ENCODE measurements around the gene ARHGAP19.

The ARHGAP19 gene

GRCh38 chr10:97311111-97311626, 18.7 kb upstream of the ARHGAP19 start:
- Histone ChIP-seq H3K4me3 (ENCODE audit: low read depth, low read length) (no peak overlapping the region), H3K79me2 (no peaks in the 10 kb centered on the region), H3K36me3 (ENCODE audit: control insufficient read depth, insufficient read depth, low read length) (no peaks in the 10 kb centered on the region), H3K9me3 (ENCODE audit: control insufficient read depth, low read length) (no peaks in the 10 kb centered on the region), H3K4me2 (ENCODE audit: low read length) (no peak overlapping the region), H3K9ac (no peak overlapping the region), H2AFZ (no peak overlapping the region), H3K27ac (no peak overlapping the region), H3K4me1 (no peaks in the 10 kb centered on the region), H3K27me3 (ENCODE audit: control insufficient read depth, insufficient read depth, low read length) (no peaks in the 10 kb centered on the region)
- TF ChIP-seq, protein P1, sequence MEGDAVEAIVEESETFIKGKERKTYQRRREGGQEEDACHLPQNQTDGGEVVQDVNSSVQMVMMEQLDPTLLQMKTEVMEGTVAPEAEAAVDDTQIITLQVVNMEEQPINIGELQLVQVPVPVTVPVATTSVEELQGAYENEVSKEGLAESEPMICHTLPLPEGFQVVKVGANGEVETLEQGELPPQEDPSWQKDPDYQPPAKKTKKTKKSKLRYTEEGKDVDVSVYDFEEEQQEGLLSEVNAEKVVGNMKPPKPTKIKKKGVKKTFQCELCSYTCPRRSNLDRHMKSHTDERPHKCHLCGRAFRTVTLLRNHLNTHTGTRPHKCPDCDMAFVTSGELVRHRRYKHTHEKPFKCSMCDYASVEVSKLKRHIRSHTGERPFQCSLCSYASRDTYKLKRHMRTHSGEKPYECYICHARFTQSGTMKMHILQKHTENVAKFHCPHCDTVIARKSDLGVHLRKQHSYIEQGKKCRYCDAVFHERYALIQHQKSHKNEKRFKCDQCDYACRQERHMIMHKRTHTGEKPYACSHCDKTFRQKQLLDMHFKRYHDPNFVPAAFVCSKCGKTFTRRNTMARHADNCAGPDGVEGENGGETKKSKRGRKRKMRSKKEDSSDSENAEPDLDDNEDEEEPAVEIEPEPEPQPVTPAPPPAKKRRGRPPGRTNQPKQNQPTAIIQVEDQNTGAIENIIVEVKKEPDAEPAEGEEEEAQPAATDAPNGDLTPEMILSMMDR (IDR thresholded peaks at IDR 0.05), result no peak

GRCh38 chr10:97307866-97308780, 15.7 kb upstream of the ARHGAP19 start:
- H3K36me3 ChIP-seq (ENCODE audit: control insufficient read depth, insufficient read depth, low read length), result no peaks in the 10 kb centered on the region
- H3K79me2 ChIP-seq, result no peaks in the 10 kb centered on the region
- no peak overlapping the region for H3K9ac ChIP-seq
- H2AFZ ChIP-seq, result peak overlapping the region; percentile 13
- H3K4me1 ChIP-seq, result no peaks in the 10 kb centered on the region
- no peaks in the 10 kb centered on the region for H3K9me3 ChIP-seq (ENCODE audit: control insufficient read depth, low read length)
- no peak overlapping the region for H3K27ac ChIP-seq
- no peak overlapping the region for H3K4me2 ChIP-seq (ENCODE audit: low read length)
- no peak overlapping the region for H3K4me3 ChIP-seq (ENCODE audit: low read depth, low read length)
- H3K27me3 ChIP-seq (ENCODE audit: control insufficient read depth, insufficient read depth, low read length), result no peaks in the 10 kb centered on the region
- TF ChIP-seq, protein P1 (IDR thresholded peaks at IDR 0.05), result no peak

DNA sequence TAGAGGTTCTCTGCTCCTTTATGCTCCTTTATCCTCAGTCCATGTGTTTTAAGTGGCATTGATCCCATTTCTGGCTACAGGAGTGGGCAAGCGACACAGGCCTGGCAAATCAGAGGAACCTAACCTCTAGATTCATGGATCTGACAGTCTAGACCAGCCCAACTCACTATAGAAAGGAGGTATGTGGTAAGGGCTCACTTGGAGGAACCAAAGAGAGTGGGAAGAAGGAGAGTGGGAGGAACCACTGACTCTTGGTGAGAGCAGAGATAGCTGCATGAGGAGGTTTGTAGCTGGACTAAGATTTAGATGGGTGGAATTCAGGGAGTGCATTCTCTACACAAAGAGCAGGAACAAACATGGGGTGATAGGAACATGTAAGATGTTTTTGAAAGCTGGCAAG, 15.0 kb upstream of the ARHGAP19 start:
- TF ChIP-seq, protein P1 (IDR thresholded peaks at IDR 0.05), result no peak
- Histone ChIP-seq H3K4me1 (no peaks in the 10 kb centered on the region), H3K9ac (no peak overlapping the region), H3K79me2 (no peaks in the 10 kb centered on the region), H3K9me3 (ENCODE audit: control insufficient read depth, low read length) (no peaks in the 10 kb centered on the region), H2AFZ (peak overlapping the region; percentile 13), H3K36me3 (ENCODE audit: control insufficient read depth, insufficient read depth, low read length) (no peaks in the 10 kb centered on the region), H3K4me2 (ENCODE audit: low read length) (no peak overlapping the region), H3K27ac (no peak overlapping the region), H3K4me3 (ENCODE audit: low read depth, low read length) (no peak overlapping the region), H3K27me3 (ENCODE audit: control insufficient read depth, insufficient read depth, low read length) (no peaks in the 10 kb centered on the region)

GRCh38 chr10:97302088-97302791, 9.8 kb upstream of the ARHGAP19 start:
- Histone ChIP-seq H3K27ac (no peak overlapping the region), H3K9me3 (ENCODE audit: control insufficient read depth, low read length) (no peaks in the 10 kb centered on the region), H3K4me3 (ENCODE audit: low read depth, low read length) (no peak overlapping the region), H3K4me2 (ENCODE audit: low read length) (no peak overlapping the region), H3K9ac (no peak overlapping the region), H3K4me1 (no peaks in the 10 kb centered on the region), H2AFZ (no peak overlapping the region), H3K79me2 (no peaks in the 10 kb centered on the region), H3K36me3 (ENCODE audit: control insufficient read depth, insufficient read depth, low read length) (no peaks in the 10 kb centered on the region), H3K27me3 (ENCODE audit: control insufficient read depth, insufficient read depth, low read length) (no peaks in the 10 kb centered on the region)
- TF ChIP-seq, protein P1 (IDR thresholded peaks at IDR 0.05), result no peak

Measured in parathyroid adenoma (tissue), 2 donors.